PFSK-1 (cell line): ENCODE data around the gene IMPA2.

Experiments
- SIN3A ChIP-seq: IDR thresholded peaks from 2 replicates; pipeline ENCODE4 v1.6.1; 2012; ENCODE audit warnings: mild to moderate bottlenecking, low read length, moderate library complexity, borderline replicate concordance; ENCODE audit not compliant: insufficient read depth
- TF ChIP-seq, protein P1 (sequence below), 2 experiments: IDR thresholded peaks; 2 replicates each; pipeline versions ENCODE4 v1.6.1 to v1.8.0; 2011 to 2012; ENCODE audit warnings: low read depth in 2 of 2, low read length in 2 of 2, control low read depth in 1 of 2, inconsistent platforms in 1 of 2, mild to moderate bottlenecking in 1 of 2, moderate library complexity in 1 of 2; ENCODE audit not compliant: insufficient read depth in 1 of 2

DNA sequence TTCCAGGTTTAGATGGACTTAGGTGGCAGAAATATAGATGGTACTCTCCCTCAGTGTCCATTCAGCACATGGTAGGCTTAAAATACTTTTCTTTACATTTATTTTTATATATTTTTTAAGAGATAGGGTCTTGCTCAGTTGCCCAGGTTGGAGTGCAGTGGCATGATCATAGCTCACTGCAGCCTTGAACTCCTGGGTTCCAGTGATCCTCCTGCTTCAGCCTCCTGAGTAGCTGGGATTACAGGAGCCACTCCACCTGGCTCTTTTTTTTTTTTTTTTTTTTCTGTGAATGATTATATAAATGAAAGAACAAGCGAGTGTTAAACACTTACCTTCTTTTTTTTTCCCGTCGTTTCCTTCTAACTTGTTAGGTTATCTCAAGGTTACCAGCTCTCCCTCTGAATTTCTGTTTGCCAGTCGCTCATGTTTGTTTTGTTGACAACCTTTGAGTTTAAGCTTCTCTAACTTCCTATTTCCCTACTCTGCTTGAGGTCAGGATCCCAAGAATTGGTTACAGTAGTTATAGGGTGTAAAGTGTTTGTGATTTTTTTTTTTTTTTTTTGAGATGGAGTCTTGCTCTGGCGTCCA, 18.9 kb downstream of the IMPA2 start:
- TF ChIP-seq, protein P1, sequence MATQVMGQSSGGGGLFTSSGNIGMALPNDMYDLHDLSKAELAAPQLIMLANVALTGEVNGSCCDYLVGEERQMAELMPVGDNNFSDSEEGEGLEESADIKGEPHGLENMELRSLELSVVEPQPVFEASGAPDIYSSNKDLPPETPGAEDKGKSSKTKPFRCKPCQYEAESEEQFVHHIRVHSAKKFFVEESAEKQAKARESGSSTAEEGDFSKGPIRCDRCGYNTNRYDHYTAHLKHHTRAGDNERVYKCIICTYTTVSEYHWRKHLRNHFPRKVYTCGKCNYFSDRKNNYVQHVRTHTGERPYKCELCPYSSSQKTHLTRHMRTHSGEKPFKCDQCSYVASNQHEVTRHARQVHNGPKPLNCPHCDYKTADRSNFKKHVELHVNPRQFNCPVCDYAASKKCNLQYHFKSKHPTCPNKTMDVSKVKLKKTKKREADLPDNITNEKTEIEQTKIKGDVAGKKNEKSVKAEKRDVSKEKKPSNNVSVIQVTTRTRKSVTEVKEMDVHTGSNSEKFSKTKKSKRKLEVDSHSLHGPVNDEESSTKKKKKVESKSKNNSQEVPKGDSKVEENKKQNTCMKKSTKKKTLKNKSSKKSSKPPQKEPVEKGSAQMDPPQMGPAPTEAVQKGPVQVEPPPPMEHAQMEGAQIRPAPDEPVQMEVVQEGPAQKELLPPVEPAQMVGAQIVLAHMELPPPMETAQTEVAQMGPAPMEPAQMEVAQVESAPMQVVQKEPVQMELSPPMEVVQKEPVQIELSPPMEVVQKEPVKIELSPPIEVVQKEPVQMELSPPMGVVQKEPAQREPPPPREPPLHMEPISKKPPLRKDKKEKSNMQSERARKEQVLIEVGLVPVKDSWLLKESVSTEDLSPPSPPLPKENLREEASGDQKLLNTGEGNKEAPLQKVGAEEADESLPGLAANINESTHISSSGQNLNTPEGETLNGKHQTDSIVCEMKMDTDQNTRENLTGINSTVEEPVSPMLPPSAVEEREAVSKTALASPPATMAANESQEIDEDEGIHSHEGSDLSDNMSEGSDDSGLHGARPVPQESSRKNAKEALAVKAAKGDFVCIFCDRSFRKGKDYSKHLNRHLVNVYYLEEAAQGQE (IDR thresholded peaks at IDR 0.05; ENCODE audit: insufficient read depth in 1 of 2, low read depth in 2 of 2, low read length in 2 of 2) = no peak
- no peak for TF ChIP-seq SIN3A
